Islet precursor cell (in vitro differentiated cells): ENCODE results near the gene ELAVL3.
"Not testable (repeated sequence)": the region's sequence is repeated elsewhere in the genome, so short reads cannot be mapped to it uniquely, and the experiment has no call there.

ENCODE experiments used
- DNase-seq: peaks from one replicate; pipeline ENCODE4 v3.0.0-alpha.2; 2018

ELAVL3 gene

DNA sequence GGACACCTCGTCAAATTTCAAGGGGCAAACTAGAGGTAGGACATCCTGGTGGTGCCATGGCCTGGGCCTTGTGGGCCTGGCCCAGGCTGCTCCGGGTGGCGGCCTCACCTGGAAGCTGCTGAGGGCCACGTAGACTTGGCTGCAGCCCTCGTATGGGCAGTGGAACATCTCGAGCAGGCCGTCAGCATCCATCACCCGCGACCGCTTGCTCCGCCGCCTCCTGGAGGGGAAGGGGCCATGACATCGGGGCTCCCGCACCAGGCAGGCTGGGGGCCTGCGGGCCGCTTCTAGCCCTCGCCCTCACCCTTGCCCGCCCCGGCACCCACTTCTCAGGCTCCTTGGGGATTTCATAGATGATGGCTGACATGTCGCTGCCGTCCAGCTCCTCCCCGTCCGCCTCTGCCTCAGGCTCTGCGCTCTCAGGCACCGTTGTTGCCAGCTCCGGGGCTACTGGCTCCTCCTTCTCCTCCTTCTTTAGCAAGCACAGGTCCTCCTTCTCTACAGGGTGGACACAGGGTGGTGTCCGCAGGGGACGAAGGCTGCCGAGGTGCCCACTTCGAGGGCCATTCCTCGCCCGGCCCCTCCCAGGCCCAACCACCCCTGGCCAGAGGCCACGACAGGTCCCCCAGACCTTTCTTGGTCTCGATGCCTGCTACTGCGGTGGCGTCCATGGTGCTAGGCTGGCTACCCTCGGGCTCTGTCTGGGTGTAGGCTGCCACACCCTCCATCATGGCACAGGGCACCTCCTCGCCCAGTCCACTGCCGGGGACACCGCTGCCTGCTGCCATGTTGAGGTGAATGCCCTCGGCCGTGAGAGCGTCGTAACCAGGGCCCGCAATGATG is 6.0 kb upstream of the ELAVL3 start:
- DNase-seq: no peak

DNA sequence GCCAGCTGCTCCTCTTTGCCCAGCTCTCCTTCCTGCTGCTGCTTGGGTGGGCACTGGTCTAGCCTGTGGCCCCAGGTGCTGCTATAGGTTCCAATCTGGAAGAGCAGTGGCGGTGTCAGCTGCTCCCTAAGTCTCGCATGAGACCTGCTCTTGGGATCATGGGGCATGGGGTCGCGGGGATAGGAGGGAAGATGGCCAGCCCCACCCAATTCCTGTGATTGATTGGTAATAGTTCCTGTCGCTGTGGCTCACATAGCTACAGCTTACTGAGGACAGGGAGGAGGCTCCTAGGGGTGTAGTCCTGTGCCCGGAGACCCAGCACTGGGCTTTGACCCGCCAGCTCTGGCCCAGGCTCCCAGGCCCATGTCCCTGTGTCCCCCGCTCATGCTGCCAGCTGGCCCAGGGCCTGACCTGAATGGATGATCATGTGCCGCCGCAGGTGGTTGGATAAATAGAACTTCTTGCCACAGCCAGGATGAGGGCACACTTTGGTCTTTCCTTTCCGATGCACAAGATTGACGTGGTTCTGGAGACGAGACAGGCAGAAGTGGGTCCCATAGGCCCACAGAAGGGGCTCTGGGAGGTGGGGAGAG is 4.5 kb upstream of the ELAVL3 start:
- DNase-seq: no peak

DNA sequence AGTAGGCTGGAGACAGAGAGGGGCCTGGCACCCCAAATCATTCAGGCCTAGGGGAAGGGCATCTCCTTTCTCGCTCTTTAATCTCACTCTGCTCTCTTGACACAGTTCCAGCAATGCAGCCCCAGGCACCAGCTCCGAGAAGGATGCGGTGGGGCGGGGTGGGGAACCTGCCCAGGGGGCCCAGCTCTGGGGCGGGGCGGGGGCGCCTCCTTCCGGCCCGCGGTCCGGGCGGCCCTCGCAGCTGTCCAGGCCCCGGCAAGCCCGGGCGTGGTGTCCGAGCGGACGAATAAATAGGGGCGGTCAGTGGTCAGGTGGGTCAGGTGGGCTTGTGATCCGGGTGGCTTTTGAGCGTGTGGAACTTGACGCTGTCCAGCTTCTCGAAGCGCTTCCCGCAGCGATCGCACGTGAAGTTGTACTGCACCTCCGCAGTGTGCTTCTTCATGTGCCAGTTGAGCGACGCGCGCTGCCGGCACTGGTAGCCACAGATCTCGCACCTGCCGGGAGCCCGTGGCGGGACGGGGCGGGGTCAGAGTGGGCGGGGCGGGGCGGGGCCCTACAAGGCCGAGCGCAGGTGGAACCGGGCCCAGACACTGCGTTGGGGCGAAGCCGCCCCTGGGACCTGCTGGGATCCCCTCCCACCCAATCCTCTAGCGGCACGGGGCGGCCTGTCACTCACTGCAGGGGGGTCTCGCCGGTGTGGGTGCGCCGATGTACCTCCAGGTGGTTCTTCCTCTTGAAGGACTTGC is 2.7 kb upstream of the ELAVL3 start:
- no peak for DNase-seq

DNA sequence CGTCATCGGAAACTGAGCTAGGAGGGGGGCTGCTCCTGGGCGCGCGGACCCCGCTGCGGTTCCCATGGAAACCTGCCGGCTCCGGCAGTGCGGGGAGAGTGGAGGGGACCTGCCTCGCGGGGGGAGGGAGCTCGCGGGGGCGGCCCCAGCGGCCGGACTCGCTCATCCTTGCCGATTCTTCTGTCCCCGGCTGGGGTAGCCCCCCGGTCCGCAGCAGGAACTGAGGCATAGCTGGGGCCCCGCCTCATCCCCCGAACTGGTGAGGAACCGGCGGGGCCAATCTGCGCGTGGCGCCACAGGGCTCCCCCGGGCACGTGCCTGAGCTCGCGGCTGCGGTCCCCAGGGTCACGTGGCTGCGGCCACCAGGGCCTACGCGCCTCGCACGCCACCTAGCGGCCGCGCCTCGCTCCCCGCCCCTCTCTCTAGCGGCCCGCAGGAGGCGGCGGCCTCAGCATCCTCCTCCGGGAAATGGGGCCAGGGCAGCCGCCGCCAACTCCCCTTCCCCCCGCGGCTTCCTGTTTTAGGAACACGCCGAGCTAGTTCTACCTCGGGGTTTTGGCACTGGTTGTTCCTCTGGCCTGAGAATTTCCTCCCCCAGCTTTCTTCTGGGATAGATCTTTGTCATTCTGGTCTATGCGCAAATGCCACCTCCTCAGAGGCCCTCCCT is 1.7 kb upstream of the ELAVL3 start:
- peak; percentile 76 for DNase-seq

DNA sequence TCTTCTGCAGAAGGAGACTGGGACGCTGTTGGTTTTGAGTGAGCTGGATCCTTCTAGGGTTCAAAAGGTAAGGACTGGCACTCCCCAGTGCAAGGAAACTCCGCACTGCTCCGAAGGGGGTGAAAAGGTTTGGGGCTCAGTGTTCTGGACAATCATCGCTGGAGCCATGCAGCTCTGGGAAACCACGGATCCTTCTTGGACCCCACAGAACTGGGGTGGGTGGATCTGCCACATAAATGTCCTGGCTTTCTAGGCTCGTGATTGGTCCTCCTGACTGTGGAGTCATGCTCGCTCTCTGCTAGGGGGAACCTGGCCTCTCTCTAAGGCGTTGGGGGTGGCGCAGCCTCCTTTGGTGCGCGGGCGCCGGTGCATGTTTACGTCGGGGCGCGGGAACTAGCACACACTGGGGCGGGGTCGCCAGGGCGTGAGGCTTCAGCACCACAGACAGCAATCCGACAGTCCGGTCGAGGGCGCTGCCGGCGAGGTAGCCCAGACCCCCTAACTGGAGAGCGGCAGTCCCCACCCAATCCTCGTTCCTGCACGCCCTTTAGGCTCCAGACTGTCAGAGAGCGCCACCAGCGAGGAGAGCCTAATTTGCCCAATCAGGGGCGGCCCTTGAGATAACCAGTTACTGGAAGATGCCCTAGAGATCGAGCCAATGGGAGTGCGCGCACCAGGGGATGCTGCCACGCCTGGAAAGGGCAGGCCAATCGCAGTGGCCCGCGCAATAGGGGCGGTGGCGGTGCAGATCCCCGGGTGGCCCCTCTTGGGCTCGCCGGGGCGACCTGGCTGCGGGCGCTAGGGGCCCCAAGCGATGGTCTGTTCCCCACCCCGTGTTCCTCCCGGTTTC is 913 bp upstream of the ELAVL3 start:
- DNase-seq: peak; percentile 90

DNA sequence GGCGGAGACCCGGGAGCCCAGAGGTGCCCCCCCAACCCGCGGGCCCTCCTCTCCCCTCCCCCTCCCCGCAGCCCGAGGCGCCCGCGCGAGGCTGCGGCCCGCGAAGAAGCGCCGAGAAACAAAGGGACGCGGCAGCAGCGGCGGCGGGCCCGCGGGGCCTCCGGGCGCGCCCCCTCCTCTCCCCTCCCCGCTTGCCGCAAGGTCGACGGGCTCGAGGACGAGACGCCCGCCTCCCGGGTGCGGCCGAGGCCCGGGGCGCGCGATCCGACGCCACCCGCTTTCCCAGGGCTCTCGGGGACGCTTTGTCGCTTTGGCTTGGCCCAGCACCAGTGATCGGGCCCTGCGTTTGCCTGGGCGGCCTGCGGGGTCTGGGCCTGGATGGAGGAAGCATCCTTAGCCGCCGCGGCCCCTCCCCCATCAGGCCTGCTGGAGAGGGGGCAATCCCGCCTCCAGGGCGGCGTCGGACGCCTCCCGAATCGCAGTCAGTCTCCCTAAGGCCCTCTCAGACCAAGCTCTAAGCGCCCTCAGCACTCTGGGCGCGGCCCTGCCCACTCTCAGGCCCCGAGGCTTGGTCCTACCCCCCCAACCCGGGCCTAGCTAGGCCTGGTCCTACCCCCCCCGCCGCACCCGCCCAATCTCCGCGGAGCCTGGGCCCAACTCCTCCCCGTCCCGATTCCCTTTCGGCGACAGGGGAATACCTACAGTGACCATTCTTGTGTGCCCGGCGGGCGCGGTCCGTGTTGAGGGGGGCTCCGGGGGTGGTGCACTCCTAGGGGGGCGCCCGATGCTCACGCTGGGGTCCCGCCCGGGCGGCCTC is 740 bp downstream of the ELAVL3 start:
- DNase-seq: no peak

DNA sequence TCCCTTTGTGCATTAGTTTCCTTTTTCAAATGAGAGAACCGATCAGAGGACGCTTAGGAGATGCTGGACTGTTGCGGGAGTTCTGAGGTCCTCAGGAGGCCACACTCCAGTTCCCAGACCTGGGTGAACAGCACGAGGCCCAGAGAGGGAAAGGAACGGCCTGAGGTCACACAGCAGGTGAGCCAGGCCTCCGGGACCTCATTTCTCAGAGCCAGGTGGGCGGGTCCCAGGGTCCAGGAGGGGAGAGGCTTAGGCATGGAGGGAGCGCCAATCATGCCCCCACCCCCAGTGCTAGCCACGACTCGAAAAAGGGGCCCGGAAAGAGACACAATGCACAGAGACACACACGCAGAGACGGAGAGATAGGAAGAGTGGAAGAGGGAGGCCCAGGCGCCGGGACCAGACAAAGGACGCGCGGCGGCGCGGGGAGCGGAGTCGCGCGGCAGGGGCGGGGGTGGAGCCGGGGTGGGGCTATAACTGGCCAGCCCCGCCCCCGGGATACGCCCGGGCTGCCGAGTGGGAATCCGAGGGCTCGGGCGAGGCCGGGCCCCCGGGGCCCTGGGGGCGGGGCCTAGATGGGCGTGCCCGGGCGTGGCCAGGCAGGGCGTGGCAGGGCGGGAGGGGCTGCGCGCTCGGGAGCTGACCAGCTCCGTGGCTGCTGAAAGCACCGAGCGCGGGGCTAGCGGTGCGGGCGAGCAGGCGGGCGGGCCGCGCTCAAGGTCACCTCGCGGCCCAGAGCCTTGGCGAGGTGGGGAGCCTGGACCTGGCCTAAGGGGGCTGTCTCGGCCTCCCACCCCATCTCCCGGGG is 1.6 kb downstream of the ELAVL3 start:
- peak; percentile 80 for DNase-seq

DNA sequence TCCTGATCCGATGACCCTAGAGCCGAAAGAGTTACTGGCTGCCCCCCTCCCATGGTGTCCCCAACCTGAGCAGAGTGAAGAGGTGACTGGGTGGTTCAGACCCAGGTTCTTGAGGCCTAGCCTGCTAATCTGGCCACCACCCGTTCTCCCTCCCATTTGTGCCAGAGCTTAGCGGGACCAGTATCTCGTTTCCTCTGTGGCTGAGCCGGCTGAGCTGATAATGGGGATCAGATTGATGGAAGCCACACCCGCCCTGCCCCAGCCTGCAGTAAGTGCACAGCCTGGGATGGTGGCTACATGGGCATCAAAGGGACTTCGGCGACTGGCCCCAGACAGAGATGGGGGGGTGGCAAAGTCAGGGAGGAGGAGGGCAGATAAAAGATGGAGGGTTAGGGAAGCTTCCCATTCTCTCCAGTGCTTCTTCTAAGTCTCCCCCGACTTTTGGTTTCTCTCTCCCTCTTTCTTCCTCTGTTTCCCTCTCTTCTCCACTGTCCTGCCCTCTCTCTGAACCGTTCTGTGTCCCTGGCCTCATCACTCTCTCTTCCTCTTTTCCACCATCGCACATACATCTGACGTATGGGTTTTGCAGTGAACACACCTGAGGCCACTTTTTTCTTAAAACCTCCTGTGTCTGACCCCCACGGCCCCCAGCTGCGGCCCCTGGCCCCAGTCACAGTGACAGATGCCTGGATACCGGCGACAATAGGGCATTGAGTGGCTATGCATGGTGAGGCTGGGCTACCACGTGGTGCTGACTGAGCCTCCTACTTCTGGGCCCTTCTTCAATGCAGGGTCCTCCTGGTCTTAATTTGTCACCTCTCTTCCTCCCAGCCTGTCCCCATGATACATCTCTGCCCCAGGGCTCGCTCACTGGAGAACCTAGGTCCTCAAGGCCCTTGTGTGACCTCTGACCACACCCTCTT is 2.4 kb downstream of the ELAVL3 start:
- DNase-seq: no peak

DNA sequence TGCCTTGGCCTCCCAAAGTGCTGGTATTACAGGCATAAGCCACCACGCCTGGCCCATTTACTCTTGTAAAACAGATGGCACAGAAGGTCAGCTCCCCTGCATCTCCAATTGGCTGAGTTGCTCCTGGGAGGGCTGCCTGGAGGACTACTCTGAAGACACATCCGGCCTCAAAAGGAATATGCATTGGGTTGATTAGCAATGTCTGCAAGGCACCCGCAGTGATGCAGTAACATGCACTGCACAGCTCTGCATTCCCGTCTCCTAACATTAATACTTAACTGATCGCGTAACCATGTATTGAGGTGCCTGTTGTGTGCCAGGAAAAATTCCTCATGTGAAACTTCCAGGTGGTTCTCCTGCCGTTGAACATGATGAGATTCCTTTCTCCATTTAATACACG is 5.0 kb downstream of the ELAVL3 start:
- DNase-seq: no peak

DNA sequence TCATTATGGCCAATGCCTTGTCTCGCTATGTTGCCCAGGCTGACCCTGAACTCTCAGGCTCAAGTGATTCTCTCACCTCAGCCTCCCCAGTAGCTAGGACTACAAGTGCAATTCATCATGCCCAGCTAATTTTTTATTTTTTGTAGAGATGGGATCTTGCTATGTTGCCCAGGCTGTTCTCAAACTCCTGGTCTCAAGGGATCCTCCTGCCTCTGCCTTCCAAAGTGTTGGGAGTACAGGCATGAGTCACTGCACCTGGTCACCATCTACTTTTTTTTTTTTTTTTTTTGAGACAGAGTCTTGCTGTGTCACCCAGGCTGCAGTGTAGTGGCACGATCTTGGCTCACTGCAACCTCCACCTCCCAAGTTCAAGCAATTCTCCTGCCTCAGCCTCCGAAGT is 5.5 kb downstream of the ELAVL3 start:
- not testable (repeated sequence) for DNase-seq

DNA sequence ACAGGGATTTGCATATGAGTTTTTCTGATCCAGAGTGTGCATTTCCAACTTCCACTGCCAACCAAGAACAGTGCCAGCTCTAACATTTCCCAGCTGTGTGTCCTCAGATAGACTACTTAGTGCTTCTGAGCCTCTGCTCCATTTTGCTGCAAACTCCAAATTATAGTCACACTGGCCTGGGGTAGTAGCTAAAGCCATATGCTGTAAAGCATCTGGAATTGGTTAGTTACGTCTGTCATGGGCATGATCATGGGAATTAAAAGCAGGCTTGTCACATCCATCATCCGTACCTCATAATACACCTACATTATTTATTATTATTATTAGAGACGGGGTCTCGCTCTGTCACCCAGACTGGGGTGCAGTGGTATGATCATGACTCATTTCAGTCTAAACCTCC is 7.1 kb downstream of the ELAVL3 start:
- no peak for DNase-seq

DNA sequence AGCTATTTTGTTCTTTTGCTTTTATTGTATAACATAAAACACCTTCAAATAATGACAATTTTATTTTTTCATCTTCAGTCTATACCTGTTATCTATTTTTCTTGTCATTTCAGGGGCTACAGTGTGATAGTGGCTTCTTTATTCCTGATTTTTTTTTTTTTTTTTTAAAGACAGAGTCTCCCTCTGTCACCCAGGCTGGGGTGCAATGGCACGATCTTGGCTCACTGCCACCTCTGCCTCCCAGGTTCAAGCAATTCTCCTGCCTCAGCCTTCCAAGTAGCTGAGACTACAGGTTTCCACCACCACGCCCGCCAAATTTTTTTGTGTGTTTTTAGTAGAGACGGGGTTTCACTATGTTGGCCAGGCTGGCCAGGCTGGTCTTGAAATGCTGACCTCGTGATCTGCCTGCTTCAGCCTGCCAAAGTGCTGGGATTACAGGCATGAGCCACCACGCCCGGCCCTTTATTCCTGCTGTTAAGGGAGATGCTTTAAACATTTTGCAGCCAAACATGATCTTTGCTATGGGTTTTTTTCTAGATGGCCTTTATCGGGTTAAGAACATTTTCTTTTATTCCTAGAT is 12.5 kb downstream of the ELAVL3 start:
- DNase-seq: not testable (repeated sequence)

DNA sequence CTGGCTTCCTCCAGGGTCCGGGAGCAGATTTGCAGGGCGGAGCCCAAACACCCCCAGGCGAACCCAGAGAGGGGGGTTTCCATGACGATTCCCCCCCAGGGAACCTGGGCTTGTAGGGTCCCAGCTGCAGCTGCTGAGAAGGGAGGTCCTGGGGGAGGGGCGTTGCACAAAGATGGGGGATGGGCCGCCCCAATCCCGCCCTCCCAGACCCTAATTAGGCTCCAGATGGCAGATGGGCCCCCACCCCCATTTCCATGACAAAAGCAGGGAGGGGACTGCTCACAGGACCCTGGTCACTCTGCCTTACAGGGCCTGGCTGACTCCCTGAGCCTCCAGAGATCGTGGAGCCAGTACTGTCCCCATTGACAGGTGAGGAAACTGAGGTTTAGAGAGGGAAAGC is 15.2 kb downstream of the ELAVL3 start:
- DNase-seq: no peak

DNA sequence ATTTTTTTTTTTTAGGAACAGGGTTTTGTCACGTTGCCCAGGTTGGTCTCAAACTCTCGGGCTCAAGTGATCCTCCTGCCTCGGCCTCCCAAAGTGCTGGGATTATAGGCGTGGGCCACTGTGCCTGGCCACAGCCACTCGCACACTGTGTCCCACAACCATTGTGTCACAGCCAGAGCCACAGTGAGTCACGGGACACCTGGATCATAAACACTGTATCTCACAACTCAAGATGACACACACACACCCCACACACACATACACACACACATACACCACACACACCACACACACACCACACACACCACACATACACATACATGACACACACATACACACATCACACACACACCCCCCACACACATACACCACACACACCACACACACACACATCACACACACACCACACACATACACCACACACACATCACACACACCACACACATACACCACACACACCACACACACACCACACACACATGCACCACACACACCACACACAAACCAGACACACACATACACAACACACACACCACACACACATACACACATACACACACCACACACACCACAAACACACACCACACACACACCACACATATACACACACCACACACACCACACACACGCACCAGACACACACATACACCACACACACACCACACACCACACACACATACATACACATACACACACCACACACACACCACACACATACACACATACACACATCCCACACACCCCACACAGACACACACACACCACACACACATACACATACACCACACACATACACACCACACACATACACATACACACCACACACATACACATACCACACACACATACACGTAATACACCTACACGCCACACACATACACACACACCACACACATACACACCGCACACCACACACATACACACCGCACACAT is 16.2 kb downstream of the ELAVL3 start:
- no peak for DNase-seq

DNA sequence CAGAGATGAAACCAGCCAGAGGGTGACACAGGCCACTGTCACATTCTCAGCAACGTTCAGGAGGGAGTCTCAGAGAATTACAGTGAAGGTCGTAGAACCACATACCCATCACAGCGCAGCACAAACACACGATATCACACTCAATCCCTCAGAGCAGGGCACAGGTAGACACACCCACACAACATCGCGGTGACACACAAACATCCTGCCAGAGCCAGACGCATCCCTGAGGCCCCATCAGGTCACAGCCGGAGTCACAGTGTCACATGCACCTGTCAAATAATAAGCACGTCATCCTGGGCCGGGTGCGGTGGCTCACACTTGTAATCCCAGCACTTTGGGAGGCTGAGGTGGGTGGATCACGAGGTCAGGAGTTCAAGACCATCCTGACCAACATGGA is 17.5 kb downstream of the ELAVL3 start:
- DNase-seq: no peak

DNA sequence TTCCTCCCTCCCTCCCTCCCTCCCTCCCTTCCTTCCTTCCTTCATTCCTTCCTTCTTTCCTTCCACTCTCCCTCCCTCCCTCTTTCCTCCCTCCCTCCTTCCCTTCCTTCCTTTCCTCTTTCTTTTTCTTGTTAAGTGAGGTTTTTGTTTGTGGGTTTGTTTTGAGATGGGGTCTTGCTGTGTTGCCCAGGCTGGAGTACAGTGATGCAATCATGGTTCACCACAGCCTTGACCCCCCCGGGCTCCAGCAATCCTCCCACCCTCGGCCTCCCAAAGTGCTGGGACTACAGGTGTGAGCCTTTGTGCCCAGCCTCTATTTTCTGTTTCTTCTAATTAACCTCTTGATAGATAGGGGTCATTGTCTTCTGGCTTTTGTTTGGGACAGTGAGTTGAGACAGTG is 19.4 kb downstream of the ELAVL3 start:
- no peak for DNase-seq

DNA sequence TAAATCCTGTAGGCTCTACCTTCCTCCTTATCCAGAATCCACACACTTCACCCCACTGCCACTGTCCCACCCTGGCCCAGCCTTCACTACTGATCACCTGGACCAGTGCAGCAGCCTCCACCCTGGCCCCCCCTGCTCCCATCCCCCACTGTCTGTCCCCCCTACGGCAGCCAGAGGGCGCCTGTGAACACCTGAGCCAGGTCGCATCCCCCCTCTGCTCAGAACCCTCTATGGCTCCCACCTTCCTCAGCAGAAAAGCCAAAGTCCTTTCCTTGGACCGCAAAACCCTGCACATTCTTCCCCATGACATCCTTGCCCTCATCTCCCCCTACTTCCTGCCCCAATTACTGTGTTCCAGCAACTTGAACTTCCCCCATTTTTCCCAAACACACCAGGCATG is 20.6 kb downstream of the ELAVL3 start:
- DNase-seq: no peak

DNA sequence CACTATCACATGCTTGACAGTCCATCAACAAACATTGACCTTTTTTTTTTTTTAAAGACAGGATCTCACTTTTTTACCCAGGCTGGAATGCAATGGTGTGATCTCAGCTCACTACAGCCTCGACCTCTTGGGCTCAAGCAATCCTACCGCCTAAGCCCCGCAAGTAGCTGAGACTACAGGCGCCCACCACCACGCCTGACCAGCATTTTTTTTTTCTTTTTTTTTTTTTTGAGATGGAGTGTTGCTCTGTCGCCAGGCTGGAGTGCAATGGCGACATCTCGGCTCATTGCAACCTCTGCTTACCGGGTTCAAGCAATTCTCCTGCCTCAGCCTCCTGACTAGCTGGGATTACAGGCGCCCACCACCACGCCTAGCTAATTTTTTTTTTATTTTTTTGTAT is 21.9 kb downstream of the ELAVL3 start:
- DNase-seq: not testable (repeated sequence)
